MCF 10A (cell line): ENCODE results near the gene GSG1L. TPM values are rescaled to one million over a fixed set of nuclear protein-coding genes. Genes with fewer than 3 reads are reported as not detected.
A peak's percentile ranks its signal among the peaks of the same experiment; 100 is the strongest.

ENCODE experiments used
- BruUV-seq: library from RNA; stranded (reverse); fragments of 400-500 nt; replicated peaks from 2 replicates; lab custom pipeline; 2021; lab: Mats Ljungman, UMichigan
- CTCF ChIA-PET: fragments of 300-600 bp; sonication (Branson Sonifier 250); formaldehyde crosslinking; extraction: SDS; loops from one replicate; lab custom pipeline; 2021; ENCODE audit warnings: antibody characterized with exemption, inconsistent platforms; lab: Yijun Ruan, JAX
- POLR2A ChIA-PET: fragments of 300-600, 350-650 bp; sonication (Branson Sonifier 250); formaldehyde crosslinking; extraction: SDS; loops from one replicate; lab custom pipeline; 2020; ENCODE audit warnings: antibody characterized with exemption, inconsistent platforms; lab: Yijun Ruan, JAX
- DNase-seq: peaks from one replicate; pipeline ENCODE4 v3.0.0-alpha.2; 2018; ENCODE audit not compliant: unreplicated experiment
- H3K27ac Mint-ChIP-seq: one replicate; pipeline ENCODE4 v1.8.0; 2022; ENCODE audit warnings: mild to moderate bottlenecking, low read depth, mixed read lengths; ENCODE audit not compliant: unreplicated experiment
- H3K27me3 Mint-ChIP-seq: one replicate; pipeline ENCODE4 v1.8.0; 2022; ENCODE audit warnings: mixed read lengths; ENCODE audit not compliant: insufficient read depth, unreplicated experiment
- H3K36me3 Mint-ChIP-seq: one replicate; pipeline ENCODE4 v1.8.0; 2022; ENCODE audit warnings: mild to moderate bottlenecking, moderate library complexity, mixed read lengths; ENCODE audit not compliant: insufficient read depth, unreplicated experiment
- H3K4me1 Mint-ChIP-seq: one replicate; pipeline ENCODE4 v1.8.0; 2022; ENCODE audit warnings: mixed read lengths; ENCODE audit not compliant: insufficient read depth, unreplicated experiment
- H3K4me3 Mint-ChIP-seq: one replicate; pipeline ENCODE4 v1.8.0; 2022; ENCODE audit warnings: mild to moderate bottlenecking, moderate library complexity, mixed read lengths; ENCODE audit not compliant: unreplicated experiment
- H3K9me3 Mint-ChIP-seq: one replicate; pipeline ENCODE4 v1.8.0; 2022; ENCODE audit warnings: mixed read lengths; ENCODE audit not compliant: unreplicated experiment
- intact Hi-C: fragments of 100-400 bp; cut with micrococcal nuclease; formaldehyde crosslinking; loops from 2 replicates; pipeline ENCODE4 v1.14.1; 2022
- total RNA-seq: library from RNA; stranded (reverse); gene quantifications from 2 replicates; pipeline ENCODE4 v1.2.3, GENCODE V29; 2022
- TF ChIP-seq, protein P1 (sequence below): fragments of 200-600 bp; IDR thresholded peaks from one replicate; pipeline ENCODE4 v1.8.0; 2022; ENCODE audit warnings: antibody characterized with exemption, mild to moderate bottlenecking; ENCODE audit not compliant: unreplicated experiment

GSG1L gene
- total RNA-seq, 1 experiment from 2014 or later = not detected

DNA sequence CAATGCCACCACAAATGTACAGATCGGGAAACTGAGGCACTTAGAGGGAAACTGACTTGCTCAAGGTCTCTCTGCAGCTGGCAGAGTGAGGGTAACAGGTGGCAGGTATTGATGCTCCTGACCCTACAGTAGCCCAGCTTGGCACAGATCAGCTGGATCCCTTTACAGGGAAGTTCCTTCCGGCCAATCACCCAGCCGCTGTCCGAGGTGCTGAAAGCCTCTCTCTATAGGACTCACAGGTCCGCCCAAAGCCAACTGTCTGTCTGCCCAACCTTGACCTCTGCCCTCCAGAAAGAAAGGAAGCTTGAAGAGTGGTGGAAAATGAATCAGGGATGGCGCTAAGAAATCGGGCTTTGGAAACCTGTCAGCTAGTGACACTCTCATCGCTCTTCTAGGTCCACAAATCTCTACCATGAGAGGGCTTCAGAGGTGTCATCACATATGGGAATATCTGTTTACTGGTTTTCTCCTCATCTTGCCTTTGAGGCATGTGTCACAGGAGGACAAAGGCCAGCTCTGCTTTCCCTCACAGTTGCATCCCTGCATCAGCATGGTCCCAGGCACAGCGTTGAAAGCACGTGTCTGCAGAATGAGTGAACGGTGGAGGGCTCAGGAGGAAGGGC, 267.4 kb downstream of the GSG1L start:
- no peak overlapping the region for H3K4me3 Mint-ChIP-seq
- CTCF ChIA-PET = no interaction called here

DNA sequence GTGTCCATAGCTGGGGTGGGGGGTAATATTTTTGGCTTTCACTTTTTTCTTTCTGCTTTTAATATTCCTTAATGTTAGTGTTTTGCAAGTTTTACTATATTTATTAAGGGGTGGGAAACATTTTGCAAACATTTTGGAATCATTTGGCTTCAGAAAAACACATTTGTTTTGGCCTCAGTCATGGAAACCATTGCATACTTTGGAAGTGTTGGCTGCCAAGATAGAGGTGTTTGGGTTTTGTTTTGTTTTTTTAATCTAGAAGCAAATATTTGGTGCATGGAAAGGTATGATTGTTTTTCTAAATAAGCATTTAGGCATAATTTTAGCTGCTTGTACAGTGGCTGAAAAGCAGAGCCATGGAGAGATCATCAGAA, 270.3 kb downstream of the GSG1L start:
- no peaks in the 10 kb centered on the region for H3K36me3 Mint-ChIP-seq
- ChIA-PET POLR2A (no interaction called here), CTCF (no interaction called here)
- H3K9me3 Mint-ChIP-seq = no peaks in the 10 kb centered on the region
- H3K27ac Mint-ChIP-seq = no peak overlapping the region
- H3K27me3 Mint-ChIP-seq = no peaks in the 10 kb centered on the region
- BruUV-seq = no TSS peak
- intact Hi-C loops = no loop called here
- no peaks in the 10 kb centered on the region for H3K4me1 Mint-ChIP-seq
- no peak for DNase-seq
- no peak overlapping the region for H3K4me3 Mint-ChIP-seq
- TF ChIP-seq, protein P1, sequence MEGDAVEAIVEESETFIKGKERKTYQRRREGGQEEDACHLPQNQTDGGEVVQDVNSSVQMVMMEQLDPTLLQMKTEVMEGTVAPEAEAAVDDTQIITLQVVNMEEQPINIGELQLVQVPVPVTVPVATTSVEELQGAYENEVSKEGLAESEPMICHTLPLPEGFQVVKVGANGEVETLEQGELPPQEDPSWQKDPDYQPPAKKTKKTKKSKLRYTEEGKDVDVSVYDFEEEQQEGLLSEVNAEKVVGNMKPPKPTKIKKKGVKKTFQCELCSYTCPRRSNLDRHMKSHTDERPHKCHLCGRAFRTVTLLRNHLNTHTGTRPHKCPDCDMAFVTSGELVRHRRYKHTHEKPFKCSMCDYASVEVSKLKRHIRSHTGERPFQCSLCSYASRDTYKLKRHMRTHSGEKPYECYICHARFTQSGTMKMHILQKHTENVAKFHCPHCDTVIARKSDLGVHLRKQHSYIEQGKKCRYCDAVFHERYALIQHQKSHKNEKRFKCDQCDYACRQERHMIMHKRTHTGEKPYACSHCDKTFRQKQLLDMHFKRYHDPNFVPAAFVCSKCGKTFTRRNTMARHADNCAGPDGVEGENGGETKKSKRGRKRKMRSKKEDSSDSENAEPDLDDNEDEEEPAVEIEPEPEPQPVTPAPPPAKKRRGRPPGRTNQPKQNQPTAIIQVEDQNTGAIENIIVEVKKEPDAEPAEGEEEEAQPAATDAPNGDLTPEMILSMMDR = no peak

More for the DNA sequence above, 267.4 kb downstream of the GSG1L start:
- POLR2A ChIA-PET = no interaction called here
- TF ChIP-seq, protein P1 = no peak
- no peaks in the 10 kb centered on the region for H3K9me3 Mint-ChIP-seq
- H3K27me3 Mint-ChIP-seq = peaks cover 9% of the 10 kb centered on the region
- no peak overlapping the region for H3K27ac Mint-ChIP-seq
- intact Hi-C loops = no loop called here
- no peaks in the 10 kb centered on the region for H3K4me1 Mint-ChIP-seq
- no TSS peak for BruUV-seq
- peak; percentile 51 for DNase-seq
- no peaks in the 10 kb centered on the region for H3K36me3 Mint-ChIP-seq

DNA sequence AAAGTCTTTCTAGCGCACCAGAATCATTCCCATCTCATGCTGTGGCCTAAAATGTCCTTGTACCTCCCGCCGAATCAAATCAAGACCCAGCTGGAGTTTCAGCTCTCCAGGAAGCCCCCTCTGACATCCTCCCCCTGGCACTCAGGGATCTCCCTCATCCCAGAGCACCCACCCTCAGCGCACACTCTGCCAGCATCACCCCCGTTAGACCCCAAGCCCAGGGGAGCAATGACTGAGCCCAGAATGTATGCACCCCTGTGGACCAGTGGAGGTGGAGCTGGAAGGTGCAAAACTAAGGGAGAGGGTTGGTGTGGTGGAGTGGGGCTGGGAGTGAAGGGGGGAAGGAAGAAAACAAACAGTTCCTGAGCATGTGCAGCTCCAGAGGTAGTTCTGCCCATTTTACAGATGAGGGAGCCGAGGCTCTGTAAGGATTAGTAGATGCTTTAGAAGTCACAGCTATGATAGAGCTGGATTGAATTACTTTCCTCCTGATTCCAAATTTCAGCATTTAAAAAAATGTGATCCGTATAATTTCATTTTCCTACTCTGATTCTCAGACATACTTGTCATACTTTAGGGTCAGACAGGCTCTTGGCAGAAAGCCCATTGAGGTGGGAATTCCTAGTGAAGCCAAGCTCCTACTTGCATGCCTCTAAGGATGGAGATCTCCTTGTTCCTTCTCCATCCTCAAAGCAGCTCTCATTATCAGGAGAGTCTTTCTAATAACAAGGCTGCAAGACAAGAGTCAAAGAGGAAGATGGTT, 270.8 kb downstream of the GSG1L start:
- no peaks in the 10 kb centered on the region for H3K36me3 Mint-ChIP-seq
- H3K27ac Mint-ChIP-seq = no peak overlapping the region
- no peaks in the 10 kb centered on the region for H3K27me3 Mint-ChIP-seq
- BruUV-seq = no TSS peak
- no peaks in the 10 kb centered on the region for H3K4me1 Mint-ChIP-seq
- no peak overlapping the region for H3K4me3 Mint-ChIP-seq
- POLR2A ChIA-PET = no interaction called here
- CTCF ChIA-PET = interaction anchor here (0.6 kb wide), 1 partner anchor 336 kb away, joined by 4 read pairs; no protein-coding TSS in a partner anchor
- no peak for DNase-seq
- H3K9me3 Mint-ChIP-seq = no peaks in the 10 kb centered on the region
- intact Hi-C loops = no loop called here
- TF ChIP-seq, protein P1 = no peak

DNA sequence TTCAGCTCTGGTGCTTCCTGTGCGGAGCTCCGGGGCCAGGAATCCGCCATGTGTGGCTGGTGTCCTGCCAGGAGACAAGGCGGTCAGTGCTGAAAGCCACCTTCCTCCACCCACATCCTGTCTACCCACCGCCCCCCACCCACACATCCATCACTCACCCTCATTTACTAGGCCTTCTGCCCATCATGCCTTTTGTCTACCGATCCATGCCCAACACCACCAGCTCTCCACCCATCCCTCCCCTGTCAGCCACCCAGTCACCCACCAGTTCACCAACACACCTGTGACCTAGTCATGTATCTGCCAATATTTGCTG, 272.2 kb downstream of the GSG1L start:
- no peak for DNase-seq
- H3K4me1 Mint-ChIP-seq = no peaks in the 10 kb centered on the region
- TF ChIP-seq, protein P1 = no peak
- POLR2A ChIA-PET = no interaction called here
- H3K27ac Mint-ChIP-seq = no peak overlapping the region
- intact Hi-C loops = no loop called here
- H3K9me3 Mint-ChIP-seq = no peaks in the 10 kb centered on the region
- no peaks in the 10 kb centered on the region for H3K27me3 Mint-ChIP-seq
- no TSS peak for BruUV-seq
- CTCF ChIA-PET = no interaction called here
- no peak overlapping the region for H3K4me3 Mint-ChIP-seq
- no peaks in the 10 kb centered on the region for H3K36me3 Mint-ChIP-seq
